Esophagus squamous epithelium (tissue), 4 donors: ENCODE results near the gene MTHFD2L.

Experiments used
- POLR2A ChIP-seq, 4 donors: fragments of 450-650 bp; IDR thresholded peaks; one replicate each; pipeline ENCODE4 v1.6.1; 2017; ENCODE audit warnings: antibody characterized with exemption in 4 of 4, mild to moderate bottlenecking in 4 of 4, moderate library complexity in 3 of 4
- TF ChIP-seq, protein P1 (sequence below), 6 experiments: fragments of 450-650 bp in 4 of 6; fragments of 200-600 bp in 2 of 6; sonication (generic) in 2 of 6; IDR thresholded peaks; one replicate each; pipeline ENCODE4 v1.5.1; 2016 to 2019; ENCODE audit warnings: antibody characterized with exemption in 6 of 6, mild to moderate bottlenecking in 4 of 6, moderate library complexity in 4 of 6

DNA sequence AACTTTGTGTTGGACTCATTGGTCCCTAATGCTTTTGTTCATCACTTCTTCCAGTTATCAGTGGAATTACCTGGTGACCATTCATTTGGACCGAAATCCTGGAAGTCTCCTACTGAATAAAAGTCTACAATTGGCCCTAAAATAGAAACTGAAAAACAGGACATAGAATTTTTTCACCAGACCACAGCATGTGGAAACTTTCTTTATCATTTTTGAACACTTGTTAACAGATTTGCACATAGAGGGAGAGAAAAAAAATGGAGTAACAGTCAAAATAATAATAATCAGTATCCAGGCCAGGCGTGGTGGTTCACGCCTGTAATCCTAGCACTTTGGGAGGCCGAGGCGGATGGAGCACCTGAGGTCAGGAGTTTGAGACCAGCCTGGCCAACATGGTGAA, 157.5 kb downstream of the MTHFD2L start:
- TF ChIP-seq, protein P1, sequence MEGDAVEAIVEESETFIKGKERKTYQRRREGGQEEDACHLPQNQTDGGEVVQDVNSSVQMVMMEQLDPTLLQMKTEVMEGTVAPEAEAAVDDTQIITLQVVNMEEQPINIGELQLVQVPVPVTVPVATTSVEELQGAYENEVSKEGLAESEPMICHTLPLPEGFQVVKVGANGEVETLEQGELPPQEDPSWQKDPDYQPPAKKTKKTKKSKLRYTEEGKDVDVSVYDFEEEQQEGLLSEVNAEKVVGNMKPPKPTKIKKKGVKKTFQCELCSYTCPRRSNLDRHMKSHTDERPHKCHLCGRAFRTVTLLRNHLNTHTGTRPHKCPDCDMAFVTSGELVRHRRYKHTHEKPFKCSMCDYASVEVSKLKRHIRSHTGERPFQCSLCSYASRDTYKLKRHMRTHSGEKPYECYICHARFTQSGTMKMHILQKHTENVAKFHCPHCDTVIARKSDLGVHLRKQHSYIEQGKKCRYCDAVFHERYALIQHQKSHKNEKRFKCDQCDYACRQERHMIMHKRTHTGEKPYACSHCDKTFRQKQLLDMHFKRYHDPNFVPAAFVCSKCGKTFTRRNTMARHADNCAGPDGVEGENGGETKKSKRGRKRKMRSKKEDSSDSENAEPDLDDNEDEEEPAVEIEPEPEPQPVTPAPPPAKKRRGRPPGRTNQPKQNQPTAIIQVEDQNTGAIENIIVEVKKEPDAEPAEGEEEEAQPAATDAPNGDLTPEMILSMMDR (IDR thresholded peaks at IDR 0.05) = no peak
- no peak for TF ChIP-seq POLR2A (IDR thresholded peaks at IDR 0.05)
